GM21723 (cell line): ENCODE results near the gene TEP1.
"Not testable (repeated sequence)": the region's sequence is repeated elsewhere in the genome, so short reads cannot be mapped to it uniquely, and the experiment has no call there.

ENCODE experiments used
- ATAC-seq: cut with Tn5 transposase; IDR thresholded peaks from one replicate; pipeline ENCODE4 v1.9.1; 2021; ENCODE audit warnings: mild to moderate bottlenecking, moderate library complexity; ENCODE audit not compliant: unreplicated experiment

Gene TEP1

DNA sequence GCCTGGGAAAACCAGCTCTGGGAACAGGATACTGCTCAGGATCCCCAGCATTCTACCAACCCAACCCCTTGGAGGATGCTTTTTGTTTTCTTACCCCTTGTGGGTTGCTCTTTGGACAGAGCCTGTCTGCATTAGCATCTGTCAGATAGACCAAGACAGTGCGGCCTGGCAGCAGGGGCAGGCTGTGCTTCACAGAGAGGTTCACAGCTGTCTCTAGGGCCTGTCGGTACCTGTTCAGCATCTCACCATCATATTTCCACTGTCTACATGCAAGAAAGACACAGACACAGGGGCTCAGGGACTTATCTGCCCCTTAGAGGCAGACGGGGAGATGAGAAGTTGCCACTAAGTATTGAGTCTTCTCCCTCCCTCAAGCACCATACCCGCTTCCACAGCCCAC lies 21.8 kb downstream of the TEP1 start:
- ATAC-seq: no peak

GRCh38 chr14:20388159-20388558 lies 25.1 kb downstream of the TEP1 start:
- no peak for ATAC-seq

DNA sequence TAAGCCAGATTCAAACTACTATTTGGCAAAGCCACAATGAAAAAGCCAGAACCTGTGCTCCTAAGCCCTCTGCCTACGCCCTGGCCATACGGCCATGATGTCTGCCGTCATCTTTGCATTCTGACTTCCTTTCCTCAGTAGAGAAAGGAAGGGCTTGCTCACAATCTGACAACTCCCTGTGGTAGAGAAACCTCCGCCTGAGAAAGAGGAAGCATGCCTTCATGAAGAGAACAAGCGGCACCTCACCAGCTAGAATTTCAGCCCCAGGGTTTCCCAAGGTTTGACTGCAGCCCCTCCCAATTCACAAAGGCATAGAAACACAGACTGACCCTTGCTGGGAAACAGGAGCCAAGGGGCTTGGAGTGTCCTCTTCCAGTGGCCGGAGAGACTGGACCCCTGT lies 25.7 kb downstream of the TEP1 start:
- ATAC-seq: no peak

DNA sequence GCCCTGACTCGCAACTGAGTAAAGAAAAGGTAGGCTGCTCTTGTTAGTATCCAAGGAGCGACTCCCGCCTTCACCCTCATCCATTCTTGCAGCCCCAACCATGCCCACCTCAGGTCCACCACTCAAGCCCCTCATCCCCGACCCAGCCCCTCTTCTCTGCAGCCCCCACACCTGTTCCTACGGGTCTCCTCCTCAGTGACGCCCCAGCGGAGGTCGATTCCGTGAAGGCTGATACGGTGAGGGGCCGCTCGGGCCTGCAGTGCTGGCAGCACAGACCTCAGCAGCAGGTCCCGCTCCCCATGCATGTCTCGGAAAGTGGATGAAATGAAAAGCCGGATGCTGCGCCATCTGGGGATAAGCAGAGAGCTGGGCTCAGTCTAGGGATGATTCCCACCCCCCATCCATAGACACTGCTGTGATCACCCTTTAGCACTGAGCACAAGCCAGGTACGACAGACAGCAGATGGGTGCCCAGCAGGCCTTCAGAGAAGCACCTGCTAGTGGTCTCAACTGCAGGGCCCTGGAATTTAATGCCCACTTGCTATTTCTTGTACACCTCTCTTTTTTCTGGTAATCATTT lies 26.9 kb downstream of the TEP1 start:
- no peak for ATAC-seq

DNA sequence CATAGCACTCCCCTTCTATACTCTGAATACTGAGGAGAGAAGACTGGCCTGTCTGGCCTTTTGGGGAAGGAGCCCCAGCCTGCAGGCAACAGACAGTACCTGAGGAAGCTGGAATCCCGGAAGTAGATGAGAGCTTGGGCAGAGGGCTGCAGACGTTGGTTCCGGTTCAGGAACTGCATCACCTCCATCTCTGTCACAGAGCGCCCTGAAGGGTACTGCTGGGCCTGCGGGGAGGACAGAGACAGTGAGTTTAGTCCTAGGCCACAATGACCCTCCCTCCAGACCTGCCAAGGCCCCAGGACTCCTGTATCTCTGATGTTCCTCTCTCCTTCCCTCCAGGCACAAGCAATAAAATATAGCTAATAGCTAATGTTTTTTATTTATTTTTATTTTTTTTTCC lies 28.4 kb downstream of the TEP1 start:
- ATAC-seq: no peak

- ATAC-seq: no peak
Observed at GRCh38 chr14:20384321-20384720, 29.0 kb downstream of the TEP1 start.

GRCh38 chr14:20383636-20384035 lies 29.7 kb downstream of the TEP1 start:
- ATAC-seq: no peak

DNA sequence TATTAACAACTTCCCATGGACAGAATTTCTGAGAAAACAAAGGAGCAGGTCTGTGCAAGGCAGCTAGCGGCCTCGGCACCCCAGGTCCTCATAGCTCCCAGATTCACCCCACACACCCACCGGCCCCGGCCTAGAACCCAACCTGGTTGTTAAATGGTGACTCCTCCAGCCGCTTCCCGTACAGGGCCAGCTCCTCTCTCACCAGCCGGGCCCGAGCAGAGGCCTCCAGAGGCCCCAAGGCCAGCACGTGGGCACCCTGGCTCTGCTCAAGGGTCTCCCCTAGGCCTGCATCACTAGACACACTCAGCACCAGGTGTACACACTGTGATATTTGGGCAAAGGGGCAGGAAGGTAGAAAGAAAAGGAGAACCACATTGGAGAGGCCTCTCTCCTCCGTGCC lies 30.3 kb downstream of the TEP1 start:
- ATAC-seq: no peak

DNA sequence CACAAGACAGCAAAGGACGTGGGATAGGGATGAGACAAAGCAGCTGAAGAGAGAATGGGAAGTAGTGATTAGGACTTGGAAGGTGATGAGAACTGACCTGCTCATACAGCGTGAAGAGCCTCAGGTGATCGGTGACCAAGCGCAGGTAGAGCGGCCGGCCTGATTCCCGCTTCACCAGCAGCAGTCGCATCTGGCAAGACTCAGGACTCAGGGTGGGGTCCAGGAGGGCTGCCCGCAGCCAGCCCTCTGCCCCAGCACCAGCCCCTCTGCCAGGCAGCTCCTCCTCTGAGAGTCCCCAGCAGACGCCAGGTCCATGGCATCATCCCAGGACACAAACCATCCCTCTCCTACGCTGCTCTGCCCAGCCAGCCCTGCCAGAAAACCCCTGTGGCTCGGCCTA lies 30.8 kb downstream of the TEP1 start:
- ATAC-seq: no peak

- no peak for ATAC-seq
Observed at GRCh38 chr14:20381341-20381740, 32.0 kb downstream of the TEP1 start.

DNA sequence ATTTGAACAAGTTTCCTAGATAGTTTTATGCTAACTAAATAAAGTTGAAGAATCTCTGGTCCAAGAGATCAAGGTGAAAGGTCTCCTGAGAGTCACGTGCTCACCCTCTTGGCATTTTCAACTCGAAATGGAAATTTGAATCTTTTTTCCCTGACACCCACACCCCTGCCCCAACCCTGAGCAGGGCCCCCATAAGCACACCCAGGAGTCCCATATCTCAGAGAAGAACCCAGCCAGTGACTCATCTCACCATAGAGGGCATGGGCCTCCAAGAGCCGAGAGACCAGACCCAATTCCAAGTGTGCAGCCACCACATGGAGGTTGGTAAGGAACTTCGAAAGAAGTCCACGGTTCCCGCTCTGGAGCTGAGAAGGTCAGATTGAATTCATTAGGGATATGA lies 32.6 kb downstream of the TEP1 start:
- ATAC-seq: no peak

- no peak for ATAC-seq
Observed at GRCh38 chr14:20379743-20380142, 33.6 kb downstream of the TEP1 start.

GRCh38 chr14:20377171-20377570 lies 36.1 kb downstream of the TEP1 start:
- no peak for ATAC-seq

DNA sequence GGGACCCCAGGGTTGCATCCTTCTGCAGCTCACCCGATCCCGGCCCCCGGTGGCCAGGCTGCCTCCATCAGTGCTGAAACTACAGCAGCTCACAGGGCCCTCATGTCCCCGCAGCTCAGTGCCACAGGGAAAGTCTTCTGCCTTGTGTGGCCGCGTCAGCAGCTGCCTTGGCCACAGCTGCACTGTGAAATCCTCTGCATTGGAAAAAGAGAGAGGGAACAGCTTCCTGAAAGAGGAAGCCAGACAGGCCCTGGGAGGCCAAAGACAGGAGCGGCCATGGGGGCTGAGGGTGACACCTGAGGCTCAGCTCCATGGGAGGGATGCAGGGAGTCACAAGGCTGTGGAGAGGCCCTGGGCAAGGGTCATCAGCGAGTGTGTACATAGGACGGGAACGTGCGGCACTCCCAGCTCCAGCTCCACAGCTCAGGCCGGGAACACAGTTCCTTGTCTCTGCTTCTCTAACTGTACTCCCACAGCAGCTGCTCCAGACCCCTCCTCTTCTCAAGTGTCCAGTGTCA lies 37.2 kb downstream of the TEP1 start:
- no peak for ATAC-seq

- no peak for ATAC-seq
Observed at GRCh38 chr14:20375471-20375870, 37.8 kb downstream of the TEP1 start.

- no peak for ATAC-seq
Observed at GRCh38 chr14:20372796-20373195, 40.5 kb downstream of the TEP1 start.

DNA sequence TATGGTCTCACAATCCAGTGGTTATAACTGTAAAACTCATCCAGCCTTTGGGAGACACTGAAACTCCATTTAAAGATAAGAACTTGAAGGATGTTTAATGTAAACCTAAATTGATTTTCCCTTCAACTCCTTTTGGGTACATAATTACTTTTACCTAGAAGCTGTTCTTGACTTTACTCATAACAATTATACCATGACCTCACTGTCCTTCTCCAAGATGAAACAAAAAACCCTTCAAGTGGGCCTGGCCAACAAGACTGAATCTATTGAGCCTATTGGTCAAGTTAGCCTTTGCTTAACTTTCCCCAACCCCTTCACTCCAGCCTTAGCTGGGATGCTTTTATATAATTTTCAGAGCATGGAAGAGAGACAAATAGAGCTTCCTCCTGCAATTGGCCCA lies 47.4 kb downstream of the TEP1 start:
- no peak for ATAC-seq

GRCh38 chr14:20358474-20358873 lies 54.8 kb downstream of the TEP1 start:
- ATAC-seq: not testable (repeated sequence)

- ATAC-seq: no peak
Observed at GRCh38 chr14:20356422-20356821, 56.9 kb downstream of the TEP1 start.

DNA sequence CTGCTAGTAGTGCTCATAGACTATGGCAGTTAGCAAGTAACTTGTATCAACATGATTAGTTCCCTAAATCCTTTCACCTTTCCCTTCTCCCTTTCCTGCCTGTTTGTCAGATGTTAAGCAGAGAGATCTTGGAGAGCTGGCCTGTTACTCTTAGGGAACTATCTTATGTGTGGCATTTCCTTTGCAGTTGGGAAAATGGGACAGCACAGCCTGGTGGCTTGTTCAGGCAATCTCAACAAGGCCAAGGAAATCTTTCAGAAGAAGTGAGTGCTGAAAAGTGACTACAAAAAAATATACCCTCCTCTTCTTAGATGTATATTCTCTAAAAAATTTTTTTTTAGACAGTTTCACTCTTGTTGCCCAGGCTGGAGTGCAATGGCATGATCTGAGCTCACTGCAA lies 62.4 kb downstream of the TEP1 start:
- ATAC-seq: no peak

DNA sequence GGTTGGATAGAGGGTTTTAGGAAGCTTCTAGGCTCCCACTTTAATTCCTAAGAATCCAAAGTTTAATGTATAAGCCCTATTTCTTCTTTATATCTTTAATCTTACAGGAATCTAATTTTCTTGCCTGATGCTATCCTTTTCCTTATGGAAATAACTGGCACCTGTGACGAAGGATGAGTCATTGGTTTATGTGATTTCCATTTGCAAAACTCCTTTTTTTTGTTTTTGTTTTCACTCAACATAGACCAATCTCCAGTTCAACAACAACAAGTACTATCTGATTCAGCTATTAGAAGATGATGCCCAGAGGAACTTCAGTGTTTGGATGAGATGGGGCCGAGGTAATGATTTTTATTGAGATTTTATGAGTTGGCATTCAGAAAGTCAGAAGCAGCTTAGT lies 63.0 kb downstream of the TEP1 start:
- ATAC-seq: no peak

GRCh38 chr14:20347747-20348146 lies 65.6 kb downstream of the TEP1 start:
- no peak for ATAC-seq

- no peak for ATAC-seq
Observed at GRCh38 chr14:20346713-20347112, 66.6 kb downstream of the TEP1 start.
